K562 (cell line): ENCODE measurements around the gene WFDC8. TPM values are rescaled to one million over a fixed set of nuclear protein-coding genes. Genes with fewer than 3 reads are reported as not detected.

Experiments
- ATAC-seq: fragments of 200-7000 bp; cut with Tn5 transposase; 3 replicates; pipeline ENCODE4 v1.9.1; 2020; ENCODE audit warnings: moderate library complexity
- BruUV-seq: library from RNA; stranded (reverse); fragments of 400-500 nt; replicated peaks from 2 replicates; lab custom pipeline; 2021; lab: Mats Ljungman, UMichigan
- CTCF ChIA-PET: fragments of 300-600 bp; formaldehyde crosslinking; extraction: SDS; loops from one replicate; lab custom pipeline; 2021; ENCODE audit warnings: low intra/inter-chr PET ratio; lab: Yijun Ruan, JAX
- POLR2A ChIA-PET: fragments of 300-600, 350-650 bp; sonication (Branson Sonifier 250); formaldehyde crosslinking; extraction: SDS; loops from one replicate; lab custom pipeline; 2021; ENCODE audit warnings: antibody characterized with exemption, inconsistent platforms; lab: Yijun Ruan, JAX
- DNase-seq, 4 experiments: peaks; one replicate each; pipeline versions ENCODE4 v3.0.0 to v3.0.0-alpha.2; 2011 to 2018; ENCODE audit warnings: low spot score in 3 of 4, mixed read lengths in 3 of 4; ENCODE audit errors: extremely low read depth in 1 of 4
- FAIRE-seq: peaks from 2 replicates; lab custom pipeline; 2011; peaks lifted over from hg19 to GRCh38; lab: Jason Lieb, UNC
- H2AFZ ChIP-seq: 2 replicates; pipeline ENCODE4 v1.6.0; 2011; ENCODE audit warnings: low read depth, low read length, control low read depth, inconsistent platforms
- H3K27ac ChIP-seq: fragments of 200-600 bp; 3 replicates; pipeline ENCODE4 v1.8.0; 2011; ENCODE audit warnings: low read depth, mild to moderate bottlenecking, control low read depth, inconsistent platforms, low read length, moderate library complexity, mixed read lengths; ENCODE audit errors: extremely low read depth
- H3K27me3 ChIP-seq, 2 experiments: fragments of 300-600 bp in 1 of 2; 2 replicates in 1 of 2; 3 replicates in 1 of 2; pipeline versions ENCODE4 v1.6.0 to v1.8.0; 2011; ENCODE audit warnings: inconsistent platforms in 2 of 2, low read length in 2 of 2, mild to moderate bottlenecking in 1 of 2, mixed read lengths in 1 of 2, moderate library complexity in 1 of 2; ENCODE audit not compliant: control insufficient read depth in 2 of 2, insufficient read depth in 2 of 2
- H3K36me3 ChIP-seq: fragments of 300-600 bp; 3 replicates; pipeline ENCODE4 v1.8.0; 2011; ENCODE audit warnings: mild to moderate bottlenecking, low read length, inconsistent platforms; ENCODE audit not compliant: control insufficient read depth, insufficient read depth
- H3K4me1 ChIP-seq, 2 experiments: fragments of 200-600 bp in 1 of 2; replicated peaks in 1 of 2; 2 replicates in 1 of 2; 3 replicates in 1 of 2; pipeline versions ENCODE4 v1.5.1 to v1.8.0; 2011; ENCODE audit warnings: inconsistent platforms in 2 of 2, low read length in 2 of 2, mild to moderate bottlenecking in 1 of 2, mixed read lengths in 1 of 2, moderate library complexity in 1 of 2; ENCODE audit not compliant: control insufficient read depth in 2 of 2, insufficient read depth in 2 of 2
- H3K4me2 ChIP-seq: 2 replicates; pipeline ENCODE4 v1.6.1; 2011; ENCODE audit warnings: low read length, control low read depth, inconsistent platforms, mixed read lengths; ENCODE audit not compliant: insufficient read depth
- H3K4me3 ChIP-seq: fragments of 200-600 bp; sonication (generic), shearing (Covaris generic); 2 replicates; pipeline ENCODE4 v1.5.1; 2016; ENCODE audit warnings: control low read depth, inconsistent platforms
- H3K79me2 ChIP-seq: fragments of 200-600 bp; 3 replicates; pipeline ENCODE4 v1.8.0; 2011; ENCODE audit warnings: low read length, inconsistent platforms; ENCODE audit not compliant: control insufficient read depth, insufficient read depth
- H3K9ac ChIP-seq, 2 experiments: 2 replicates each; pipeline versions ENCODE4 v1.6.0 to v1.6.1; 2011; ENCODE audit warnings: low read depth in 2 of 2, low read length in 2 of 2, control low read depth in 1 of 2, inconsistent platforms in 1 of 2, mild to moderate bottlenecking in 1 of 2, mixed read lengths in 1 of 2; ENCODE audit not compliant: insufficient read depth in 1 of 2
- H3K9me1 ChIP-seq: one replicate; pipeline ENCODE4 v1.6.0; 2011; ENCODE audit warnings: inconsistent platforms, mild to moderate bottlenecking, low read length, moderate library complexity; ENCODE audit not compliant: control insufficient read depth, insufficient read depth
- H3K9me3 ChIP-seq: replicated peaks from 2 replicates; pipeline ENCODE4 v1.5.1; 2011; ENCODE audit warnings: low read depth, low read length, inconsistent platforms; ENCODE audit not compliant: control insufficient read depth, insufficient read depth
- H4K20me1 ChIP-seq: replicated peaks from 2 replicates; pipeline ENCODE4 v1.6.1; 2011; ENCODE audit warnings: low read length, inconsistent platforms, mixed read lengths; ENCODE audit not compliant: control insufficient read depth, insufficient read depth
- ATF7 ChIP-seq: fragments of 450-650 bp; IDR thresholded peaks from 2 replicates; pipeline ENCODE4 v1.7.1; 2014; ENCODE audit warnings: mild to moderate bottlenecking, moderate library complexity
- JUND ChIP-seq, 2 experiments: IDR thresholded peaks; 2 replicates in 1 of 2; 3 replicates in 1 of 2; pipeline ENCODE4 v1.6.1; 2011; ENCODE audit warnings: borderline replicate concordance in 2 of 2, low read depth in 2 of 2, low read length in 2 of 2, improper control_type of control experiment in 1 of 2, missing biosample characterization in 1 of 2, missing genetic modification characterization in 1 of 2, missing genetic modification reagents in 1 of 2
- SREBF2 ChIP-seq: sonication (generic); formaldehyde crosslinking; IDR thresholded peaks from 2 replicates; pipeline ENCODE4 v1.4.0; 2020; ENCODE audit warnings: mild to moderate bottlenecking, missing genetic modification reagents
- ZNF274 ChIP-seq: IDR thresholded peaks from 2 replicates; pipeline ENCODE4 v1.6.1; 2011; ENCODE audit warnings: low read depth, mild to moderate bottlenecking, low read length, moderate library complexity, borderline replicate concordance
- WGBS: fragments of 100-300 bp; shearing (Covaris generic); methylation state at CpG from one replicate; pipeline ENCODE4 v1.1.6; 2016; ENCODE audit warnings: low coverage, mixed read lengths; ENCODE audit not compliant: insufficient coverage; ENCODE audit errors: missing lambda C conversion rate; 5-methylcytosine and 5-hydroxymethylcytosine counted together
- in situ Hi-C: fragments of 300-500 bp; cut with MboI; formaldehyde crosslinking; loops from 4 replicates; pipeline ENCODE4 v1.15.0; 2018; ENCODE audit warnings: inconsistent platforms, mixed read lengths
- intact Hi-C: fragments of 100-400 bp; cut with micrococcal nuclease; formaldehyde crosslinking; loops from 2 replicates; pipeline ENCODE4 v1.14.2; 2022
- polyA plus RNA-seq, 8 experiments: library from polyadenylated mRNA; depleted of rRNA in 4 of 8; stranded (reverse) in 5 of 8; unstranded in 3 of 8; fragments of >200 nt; fragmentation: Nextera tagmentation in 2 of 8; fragmentation: Illumina TruSeq in 1 of 8; extraction: Ambion mirVana in 2 of 8; extraction: Trizol in 1 of 8; gene quantifications; 2 replicates each; pipeline versions ENCODE4 v1.2.1 to v1.2.3, GENCODE V29; 2011 to 2014; ENCODE audit warnings: inconsistent platforms in 1 of 8, missing spikeins in 1 of 8
- total RNA-seq, 7 experiments: library from RNA; depleted of rRNA in 6 of 7; stranded (reverse); fragments of >200 nt in 6 of 7; fragmentation: Illumina TruSeq in 2 of 7; extraction: Trizol in 2 of 7; gene quantifications; 2 replicates each; pipeline versions ENCODE4 v1.2.1 to v1.2.3, GENCODE V29; 2011 to 2021; ENCODE audit warnings: low replicate concordance in 1 of 7
- TF ChIP-seq, protein P1 (sequence below): fragments of 450-650 bp; formaldehyde crosslinking; IDR thresholded peaks from 2 replicates; pipeline ENCODE4 v1.4.0; 2020; ENCODE audit warnings: mild to moderate bottlenecking, moderate library complexity
- TF ChIP-seq, protein P2 (sequence below): conservative IDR thresholded peaks from 2 replicates; pipeline ENCODE4 v1.6.1; 2011; ENCODE audit warnings: low read depth, mild to moderate bottlenecking, low read length; ENCODE audit not compliant: control insufficient read depth
- TF ChIP-seq, protein P3 (sequence below), 2 experiments: fragments of 450-650 bp in 1 of 2; sonication (generic) in 1 of 2; formaldehyde crosslinking in 1 of 2; IDR thresholded peaks in 1 of 2; conservative IDR thresholded peaks in 1 of 2; 2 replicates each; pipeline versions ENCODE4 v1.6.1 to v1.8.1; 2016 to 2023; ENCODE audit warnings: mild to moderate bottlenecking in 2 of 2, moderate library complexity in 2 of 2, inconsistent platforms in 1 of 2, missing genetic modification reagents in 1 of 2

WFDC8 gene
- total and polyA plus RNA-seq, 9 of the 15 experiments (the other 6 are each of a cell fraction or from before 2014, with no cell fraction given): not detected

DNA sequence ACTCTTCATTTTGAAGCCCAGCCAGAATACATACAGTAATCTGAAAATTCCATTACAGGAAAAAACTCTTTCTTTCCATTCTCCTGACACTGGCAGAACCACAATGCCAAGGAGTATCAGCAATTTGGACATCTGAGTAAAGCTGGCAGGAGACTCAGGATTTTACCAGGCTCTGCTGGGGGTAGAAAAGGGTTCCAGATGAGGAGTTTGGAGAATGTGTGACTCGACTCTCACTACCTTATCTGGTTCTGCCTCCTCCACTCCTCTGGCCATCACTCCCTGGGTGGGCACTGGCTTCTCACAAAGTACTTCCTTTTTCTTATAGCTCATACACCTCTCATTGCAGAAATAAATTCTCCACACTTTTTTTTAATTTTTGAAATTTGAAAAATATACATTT is 10.6 kb upstream of the WFDC8 start:
- DNase-seq: no peak
- Histone ChIP-seq H2AFZ (no peak overlapping the region), H3K36me3 (no peaks in the 10 kb centered on the region), H3K4me1 (no peaks in the 10 kb centered on the region), H4K20me1 (no peaks in the 10 kb centered on the region), H3K9me1 (no peaks in the 10 kb centered on the region), H3K79me2 (no peaks in the 10 kb centered on the region), H3K9me3 (no peaks in the 10 kb centered on the region), H3K4me3 (no peak overlapping the region), H3K27ac (no peak overlapping the region), H3K27me3 (peaks cover 0 to 3% of the 10 kb centered on the region in 2 experiments; a peak in 1 of 5 replicates)
- BruUV-seq: no TSS peak
- WGBS: 0% methylated on average over 1 of the region's 1 CpG
- CTCF ChIA-PET: no interaction called here
- POLR2A ChIA-PET: interaction anchor here (0.5 kb wide), 1 partner anchor 246 kb away, joined by 3 read pairs; no protein-coding TSS in a partner anchor
- intact Hi-C loops: no loop called here
- in situ Hi-C loops: no loop called here
- no peak for ATAC-seq
- FAIRE-seq: no peak
- TF ChIP-seq, protein P1, sequence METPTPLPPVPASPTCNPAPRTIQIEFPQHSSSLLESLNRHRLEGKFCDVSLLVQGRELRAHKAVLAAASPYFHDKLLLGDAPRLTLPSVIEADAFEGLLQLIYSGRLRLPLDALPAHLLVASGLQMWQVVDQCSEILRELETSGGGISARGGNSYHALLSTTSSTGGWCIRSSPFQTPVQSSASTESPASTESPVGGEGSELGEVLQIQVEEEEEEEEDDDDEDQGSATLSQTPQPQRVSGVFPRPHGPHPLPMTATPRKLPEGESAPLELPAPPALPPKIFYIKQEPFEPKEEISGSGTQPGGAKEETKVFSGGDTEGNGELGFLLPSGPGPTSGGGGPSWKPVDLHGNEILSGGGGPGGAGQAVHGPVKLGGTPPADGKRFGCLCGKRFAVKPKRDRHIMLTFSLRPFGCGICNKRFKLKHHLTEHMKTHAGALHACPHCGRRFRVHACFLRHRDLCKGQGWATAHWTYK: no peak
- TF ChIP-seq SREBF2: no peak
- no peak for TF ChIP-seq ZNF274
- TF ChIP-seq, all 486 proteins: peak for 0
- Histone ChIP-seq H3K4me2 (no peak overlapping the region), H3K9ac (no peak overlapping the region)

DNA sequence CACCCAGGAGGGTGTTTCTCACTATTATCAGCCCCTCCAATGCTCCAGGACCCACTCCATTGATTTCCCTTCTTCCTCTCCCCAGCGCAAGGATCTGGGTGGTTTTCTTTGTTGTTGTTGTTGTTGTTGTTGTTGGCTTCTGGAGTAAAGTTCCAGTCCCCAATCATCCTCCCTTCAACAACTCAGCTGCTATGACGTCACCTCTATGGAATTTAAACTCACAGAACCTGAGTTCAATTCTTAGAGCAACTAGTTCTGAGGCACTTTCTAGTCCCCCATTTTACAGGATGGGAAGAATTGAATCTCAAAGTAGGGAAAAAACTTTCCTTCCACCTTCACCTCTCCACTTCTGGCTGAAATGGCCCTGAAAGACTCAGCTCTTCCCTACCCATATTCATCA is 9.7 kb upstream of the WFDC8 start:
- Histone ChIP-seq H3K9ac (no peak overlapping the region), H3K9me1 (no peaks in the 10 kb centered on the region), H3K27me3 (peaks cover 0 to 3% of the 10 kb centered on the region in 2 experiments; a peak in 1 of 5 replicates), H3K4me1 (no peaks in the 10 kb centered on the region), H3K4me2 (no peak overlapping the region), H3K79me2 (no peaks in the 10 kb centered on the region), H2AFZ (no peak overlapping the region), H3K36me3 (no peaks in the 10 kb centered on the region), H3K27ac (no peak overlapping the region), H3K9me3 (no peaks in the 10 kb centered on the region), H3K4me3 (no peak overlapping the region), H4K20me1 (no peaks in the 10 kb centered on the region)
- 6% methylated on average over 2 of the region's 2 CpGs for WGBS
- ATAC-seq (no peak), DNase-seq (no peak), FAIRE-seq (no peak)
- no TSS peak for BruUV-seq
- POLR2A ChIA-PET: no interaction called here
- CTCF ChIA-PET: no interaction called here
- in situ Hi-C loops (no loop called here), intact Hi-C loops (no loop called here)
- TF ChIP-seq, protein P2, sequence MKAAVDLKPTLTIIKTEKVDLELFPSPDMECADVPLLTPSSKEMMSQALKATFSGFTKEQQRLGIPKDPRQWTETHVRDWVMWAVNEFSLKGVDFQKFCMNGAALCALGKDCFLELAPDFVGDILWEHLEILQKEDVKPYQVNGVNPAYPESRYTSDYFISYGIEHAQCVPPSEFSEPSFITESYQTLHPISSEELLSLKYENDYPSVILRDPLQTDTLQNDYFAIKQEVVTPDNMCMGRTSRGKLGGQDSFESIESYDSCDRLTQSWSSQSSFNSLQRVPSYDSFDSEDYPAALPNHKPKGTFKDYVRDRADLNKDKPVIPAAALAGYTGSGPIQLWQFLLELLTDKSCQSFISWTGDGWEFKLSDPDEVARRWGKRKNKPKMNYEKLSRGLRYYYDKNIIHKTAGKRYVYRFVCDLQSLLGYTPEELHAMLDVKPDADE: no peak
- TF ChIP-seq JUND (IDR thresholded peaks at IDR 0.05; ENCODE audit: borderline replicate concordance, low read depth, low read length) (peak; percentile 55; the same call in 1 of the 2 replicates), JUND (tag; IDR thresholded peaks at IDR 0.05; ENCODE audit: borderline replicate concordance, low read depth, low read length) (peak; percentile 54; the same call in 1 of the 3 replicates), ATF7 (peak; percentile 81)
- TF ChIP-seq, protein P3, sequence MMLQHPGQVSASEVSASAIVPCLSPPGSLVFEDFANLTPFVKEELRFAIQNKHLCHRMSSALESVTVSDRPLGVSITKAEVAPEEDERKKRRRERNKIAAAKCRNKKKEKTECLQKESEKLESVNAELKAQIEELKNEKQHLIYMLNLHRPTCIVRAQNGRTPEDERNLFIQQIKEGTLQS (IDR thresholded peaks at IDR 0.05): peak; percentile 83
- TF ChIP-seq, protein P3 (CRISPR knock-in tag; conservative IDR thresholded peaks at IDR 0.05): no peak
